Measurements from ENCODE around the gene CDH2. TPM values are rescaled to one million over a fixed set of nuclear protein-coding genes. Genes with fewer than 3 reads are reported as not detected.
A peak's percentile ranks its signal among the peaks of the same experiment; 100 is the strongest.

CDH2 gene
- total RNA-seq (10 to 100 TPM; 14.3 to 40.2 (median 30.4) TPM), polyA plus RNA-seq (1 to 10 TPM in 2 of 3 donors, under 1 TPM in 1; 0.96 to 3.2 (median 1.5) TPM)
- long read RNA-seq, donor 1: 0 reads
- long read RNA-seq, donor 2: 0 reads

DNA sequence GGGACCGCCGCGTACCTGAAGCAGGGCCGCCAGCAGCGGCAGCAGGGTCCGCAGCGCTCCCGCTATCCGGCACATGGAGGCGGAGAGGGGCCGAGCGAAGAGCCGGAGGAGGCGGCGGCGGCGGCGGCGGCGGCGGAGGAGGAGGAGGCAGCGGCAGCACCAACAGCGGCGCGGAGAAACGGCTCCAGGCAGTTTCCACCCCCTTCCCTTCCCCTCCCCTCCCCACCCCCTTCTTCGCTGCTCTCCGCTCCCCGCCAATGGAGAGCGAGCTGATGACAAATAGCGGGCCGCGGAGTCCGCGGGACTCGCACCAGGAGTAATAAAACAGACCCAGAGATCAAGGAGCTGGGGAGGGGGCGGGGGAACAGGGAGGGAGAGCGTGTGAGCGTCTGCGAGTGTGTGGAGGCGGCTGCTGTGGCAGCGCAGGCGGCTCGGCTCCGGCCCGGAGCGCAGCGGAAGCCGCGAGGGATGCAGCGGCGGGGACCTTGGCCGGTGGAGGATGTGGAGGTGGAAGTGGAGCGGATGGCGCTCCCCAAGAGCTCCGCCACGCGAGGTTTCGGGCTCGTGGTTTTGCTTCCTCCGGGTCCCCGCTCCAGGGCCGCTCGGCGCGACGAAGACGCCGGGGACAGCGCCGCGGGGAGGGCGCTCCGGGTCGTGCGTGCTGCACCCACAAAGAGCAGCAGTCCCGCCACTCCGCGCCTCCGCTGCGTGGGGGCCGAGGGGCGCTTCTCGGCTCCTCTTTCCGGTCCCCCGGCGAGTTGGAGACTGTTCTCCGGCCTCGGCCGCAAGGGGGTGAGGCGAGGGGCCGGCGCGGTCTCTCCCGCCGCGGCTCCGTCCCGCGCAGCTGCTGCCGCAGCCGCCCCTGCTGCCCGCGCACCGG, at the start of gene CDH2:
TSS of gene CDH2 (minus strand) at position 183 of the 880 bp plus-strand sequence. CDS start at position 75, 108 bp downstream.
- 1 to 3% (median 2%) methylated on average over 64 to 105 of the region's 105 CpGs for WGBS, 5 donors
- peak; percentile 83 for DNase-seq
- peak within 1 kb of the TSS; percentile 19 to 85 (median 80) for H3K27ac ChIP-seq

DNA sequence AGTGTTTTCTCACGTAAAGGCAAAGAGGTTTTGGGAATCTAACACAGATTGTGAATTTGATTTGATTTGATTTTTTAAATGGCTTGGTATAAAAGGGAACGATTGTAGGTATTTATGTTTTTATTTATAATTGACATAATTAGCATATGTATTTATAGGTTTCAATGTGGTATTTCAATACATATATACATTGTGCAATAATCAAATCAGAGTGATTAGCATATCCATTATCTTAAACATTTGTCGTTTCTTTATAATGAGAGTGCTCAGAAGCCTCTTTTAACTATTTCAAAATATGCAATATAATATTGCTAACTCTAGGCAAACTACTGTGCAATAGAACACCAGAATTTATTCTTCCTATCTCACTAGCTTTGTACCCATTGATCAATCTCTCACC, 35.1 kb upstream of the CDH2 start:
- no peak overlapping the region for H3K27ac ChIP-seq
- intact Hi-C loops (cut with DNase I; ENCODE audit: low total_unique reads): no loop called here
- H3K27me3 ChIP-seq (replicated peaks in 1 of 7): no peaks in the 10 kb centered on the region
- H3K9me3 ChIP-seq: no peaks in the 10 kb centered on the region
- TF ChIP-seq, protein P1, sequence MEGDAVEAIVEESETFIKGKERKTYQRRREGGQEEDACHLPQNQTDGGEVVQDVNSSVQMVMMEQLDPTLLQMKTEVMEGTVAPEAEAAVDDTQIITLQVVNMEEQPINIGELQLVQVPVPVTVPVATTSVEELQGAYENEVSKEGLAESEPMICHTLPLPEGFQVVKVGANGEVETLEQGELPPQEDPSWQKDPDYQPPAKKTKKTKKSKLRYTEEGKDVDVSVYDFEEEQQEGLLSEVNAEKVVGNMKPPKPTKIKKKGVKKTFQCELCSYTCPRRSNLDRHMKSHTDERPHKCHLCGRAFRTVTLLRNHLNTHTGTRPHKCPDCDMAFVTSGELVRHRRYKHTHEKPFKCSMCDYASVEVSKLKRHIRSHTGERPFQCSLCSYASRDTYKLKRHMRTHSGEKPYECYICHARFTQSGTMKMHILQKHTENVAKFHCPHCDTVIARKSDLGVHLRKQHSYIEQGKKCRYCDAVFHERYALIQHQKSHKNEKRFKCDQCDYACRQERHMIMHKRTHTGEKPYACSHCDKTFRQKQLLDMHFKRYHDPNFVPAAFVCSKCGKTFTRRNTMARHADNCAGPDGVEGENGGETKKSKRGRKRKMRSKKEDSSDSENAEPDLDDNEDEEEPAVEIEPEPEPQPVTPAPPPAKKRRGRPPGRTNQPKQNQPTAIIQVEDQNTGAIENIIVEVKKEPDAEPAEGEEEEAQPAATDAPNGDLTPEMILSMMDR (IDR thresholded peaks at IDR 0.05 in 8 of 11, conservative IDR thresholded peaks at IDR 0.05 in 3 of 11): no peak
- TF ChIP-seq POLR2A (IDR thresholded peaks at IDR 0.05) (no peak), POLR2AphosphoS5 (IDR thresholded peaks at IDR 0.05) (no peak)
- no peaks in the 10 kb centered on the region for H3K36me3 ChIP-seq
- H3K4me1 ChIP-seq: no peaks in the 10 kb centered on the region
- DNase-seq: no peak
- WGBS, 5 donors: 88 to 95% (median 92%) methylated on average over 3 of the region's 3 CpGs
- no peak overlapping the region for H3K4me3 ChIP-seq

More for the DNA sequence above, at the start of gene CDH2:
- H3K36me3 ChIP-seq: no peaks in the 10 kb centered on the region
- H3K4me1 ChIP-seq: peaks cover 0 to 37% (median 24%) of the 10 kb centered on the region in 6 donors
- TF ChIP-seq POLR2AphosphoS5 (IDR thresholded peaks at IDR 0.05): peak; percentile 47 to 77 (median 77)
- no peak for TF ChIP-seq POLR2A (IDR thresholded peaks at IDR 0.05)
- TF ChIP-seq, protein P1 (IDR thresholded peaks at IDR 0.05 in 8 of 11, conservative IDR thresholded peaks at IDR 0.05 in 3 of 11): peak in 2 of 11 experiments; percentile 10 to 17
- peaks cover 4 to 76% (median 30%) of the 10 kb centered on the region in 7 donors for H3K27me3 ChIP-seq (replicated peaks in 1 of 7)
- no peaks in the 10 kb centered on the region for H3K9me3 ChIP-seq
- intact Hi-C loops (cut with DNase I; ENCODE audit: low total_unique reads): loop anchor here (10.0 kb wide), 1 partner anchor 162 kb away; no protein-coding TSS in a partner anchor
- peak within 1 kb of the TSS; percentile 34 to 74 (median 56) for H3K4me3 ChIP-seq

DNA sequence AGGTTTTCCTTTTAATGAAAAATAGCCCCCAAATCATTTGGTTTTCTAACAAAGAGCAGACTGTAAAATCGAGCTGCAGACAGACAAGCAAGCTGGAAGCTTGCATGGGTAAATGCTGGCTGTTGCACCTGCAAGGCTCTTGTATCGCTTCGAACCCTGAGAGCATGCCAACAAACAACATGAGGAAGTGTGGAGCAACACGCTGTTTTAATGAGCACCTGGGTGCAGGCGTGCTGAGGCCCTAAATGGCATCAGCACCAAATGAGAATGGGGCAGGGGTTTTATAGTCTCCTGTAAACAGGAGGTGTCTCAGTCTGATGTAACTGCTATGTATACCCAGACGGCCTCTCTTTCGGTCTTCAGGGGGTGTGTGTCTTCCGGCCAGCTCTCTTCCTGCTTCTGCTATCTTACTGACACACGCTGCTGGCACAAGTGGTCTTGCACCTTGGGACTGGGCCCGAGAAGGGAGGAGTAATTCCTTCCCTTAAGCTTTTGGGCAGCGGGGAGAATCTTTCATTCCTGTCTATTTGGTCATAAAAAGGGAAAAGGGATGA, 31.9 kb upstream of the CDH2 start:
- H3K36me3 ChIP-seq: no peaks in the 10 kb centered on the region
- no peaks in the 10 kb centered on the region for H3K27me3 ChIP-seq (replicated peaks in 1 of 7)
- TF ChIP-seq, protein P1 (IDR thresholded peaks at IDR 0.05 in 8 of 11, conservative IDR thresholded peaks at IDR 0.05 in 3 of 11): no peak
- no peak for TF ChIP-seq POLR2A (IDR thresholded peaks at IDR 0.05)
- no peak for TF ChIP-seq POLR2AphosphoS5 (IDR thresholded peaks at IDR 0.05)
- H3K27ac ChIP-seq: no peak overlapping the region
- H3K4me3 ChIP-seq: no peak overlapping the region
- H3K9me3 ChIP-seq: no peaks in the 10 kb centered on the region
- no peaks in the 10 kb centered on the region for H3K4me1 ChIP-seq
- WGBS, 5 donors: 42 to 57% (median 49%) methylated on average over 11 of the region's 11 CpGs
- intact Hi-C loops (cut with DNase I; ENCODE audit: low total_unique reads): no loop called here
- no peak for DNase-seq

DNA sequence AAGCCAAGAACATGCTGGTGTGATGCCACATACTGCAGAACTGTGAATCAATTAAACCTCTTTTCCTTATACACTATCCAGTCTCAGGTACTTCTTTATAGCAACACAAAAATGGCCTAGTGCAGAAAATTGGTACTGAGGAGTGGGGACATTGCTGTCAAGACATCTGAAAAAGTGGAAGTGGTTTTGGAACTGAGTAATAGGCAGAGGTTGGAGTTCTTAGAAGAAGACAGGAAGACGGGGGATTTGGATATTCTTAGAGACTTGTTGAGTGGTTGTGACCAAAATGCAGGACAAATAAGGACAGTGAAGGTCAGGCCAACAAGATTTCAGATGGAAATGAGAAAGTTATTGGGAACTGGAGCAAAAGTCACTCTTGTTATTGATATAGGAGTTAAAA, 31.3 kb upstream of the CDH2 start:
- no peak for DNase-seq
- no peak overlapping the region for H3K27ac ChIP-seq
- TF ChIP-seq POLR2AphosphoS5 (IDR thresholded peaks at IDR 0.05) (no peak), POLR2A (IDR thresholded peaks at IDR 0.05) (no peak)
- TF ChIP-seq, protein P1 (IDR thresholded peaks at IDR 0.05 in 8 of 11, conservative IDR thresholded peaks at IDR 0.05 in 3 of 11): no peak
- H3K27me3 ChIP-seq (replicated peaks in 1 of 7): no peaks in the 10 kb centered on the region
- no peaks in the 10 kb centered on the region for H3K36me3 ChIP-seq
- WGBS, 5 donors: 23 to 42% (median 27%) methylated on average over 1 of the region's 1 CpG
- intact Hi-C loops (cut with DNase I; ENCODE audit: low total_unique reads): no loop called here
- H3K4me3 ChIP-seq: no peak overlapping the region
- H3K4me1 ChIP-seq: no peaks in the 10 kb centered on the region
- no peaks in the 10 kb centered on the region for H3K9me3 ChIP-seq
